GM12801 (cell line): ENCODE measurements around the gene ZDHHC18.

Experiments
- TF ChIP-seq, protein P1 (sequence below): IDR thresholded peaks from one replicate; pipeline ENCODE4 v1.5.1; 2011; ENCODE audit warnings: control low read depth; ENCODE audit not compliant: insufficient read length; ENCODE audit errors: extremely low read depth

ZDHHC18 gene

DNA sequence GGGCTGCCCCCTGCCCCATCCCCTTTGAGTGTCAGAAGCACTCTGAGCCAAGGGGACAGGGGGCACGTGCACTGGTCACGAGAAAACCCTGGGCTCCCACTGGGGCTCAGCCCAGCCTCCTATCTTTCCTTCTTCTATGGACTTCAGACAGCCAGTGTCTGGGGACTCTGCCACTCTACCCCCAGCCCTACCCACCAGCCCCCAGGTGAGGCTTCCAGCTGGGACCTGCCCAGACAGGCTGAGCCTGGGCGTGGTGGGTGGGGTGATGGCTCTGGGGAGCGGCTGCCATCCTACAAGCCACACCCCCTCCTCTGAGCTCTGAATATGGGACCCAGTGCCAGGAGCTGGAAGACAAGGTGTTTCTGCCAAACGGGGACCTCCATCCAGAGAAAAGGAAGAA lies 28.4 kb downstream of the ZDHHC18 start:
- TF ChIP-seq, protein P1, sequence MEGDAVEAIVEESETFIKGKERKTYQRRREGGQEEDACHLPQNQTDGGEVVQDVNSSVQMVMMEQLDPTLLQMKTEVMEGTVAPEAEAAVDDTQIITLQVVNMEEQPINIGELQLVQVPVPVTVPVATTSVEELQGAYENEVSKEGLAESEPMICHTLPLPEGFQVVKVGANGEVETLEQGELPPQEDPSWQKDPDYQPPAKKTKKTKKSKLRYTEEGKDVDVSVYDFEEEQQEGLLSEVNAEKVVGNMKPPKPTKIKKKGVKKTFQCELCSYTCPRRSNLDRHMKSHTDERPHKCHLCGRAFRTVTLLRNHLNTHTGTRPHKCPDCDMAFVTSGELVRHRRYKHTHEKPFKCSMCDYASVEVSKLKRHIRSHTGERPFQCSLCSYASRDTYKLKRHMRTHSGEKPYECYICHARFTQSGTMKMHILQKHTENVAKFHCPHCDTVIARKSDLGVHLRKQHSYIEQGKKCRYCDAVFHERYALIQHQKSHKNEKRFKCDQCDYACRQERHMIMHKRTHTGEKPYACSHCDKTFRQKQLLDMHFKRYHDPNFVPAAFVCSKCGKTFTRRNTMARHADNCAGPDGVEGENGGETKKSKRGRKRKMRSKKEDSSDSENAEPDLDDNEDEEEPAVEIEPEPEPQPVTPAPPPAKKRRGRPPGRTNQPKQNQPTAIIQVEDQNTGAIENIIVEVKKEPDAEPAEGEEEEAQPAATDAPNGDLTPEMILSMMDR: no peak

DNA sequence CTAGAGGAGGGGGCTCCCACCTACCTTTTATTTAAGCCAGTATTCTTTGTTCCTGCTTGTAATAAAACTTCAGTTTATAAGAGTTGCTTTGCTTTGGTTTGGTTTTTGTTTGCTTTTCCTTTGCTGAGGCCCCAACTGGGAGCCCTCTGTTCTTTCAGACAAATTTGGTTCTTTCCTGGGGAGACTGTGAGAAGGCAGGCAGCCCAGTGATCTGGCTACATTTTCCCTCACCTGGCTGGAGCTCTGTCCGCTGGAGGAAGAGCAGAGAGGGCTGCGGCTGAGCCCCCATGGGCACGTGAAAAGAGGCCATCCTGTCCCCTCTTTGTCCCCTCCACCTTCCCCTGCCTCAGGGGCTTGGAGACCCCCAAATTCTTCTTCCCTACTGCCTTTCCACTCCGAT lies 29.1 kb downstream of the ZDHHC18 start:
- TF ChIP-seq, protein P1: no peak

DNA sequence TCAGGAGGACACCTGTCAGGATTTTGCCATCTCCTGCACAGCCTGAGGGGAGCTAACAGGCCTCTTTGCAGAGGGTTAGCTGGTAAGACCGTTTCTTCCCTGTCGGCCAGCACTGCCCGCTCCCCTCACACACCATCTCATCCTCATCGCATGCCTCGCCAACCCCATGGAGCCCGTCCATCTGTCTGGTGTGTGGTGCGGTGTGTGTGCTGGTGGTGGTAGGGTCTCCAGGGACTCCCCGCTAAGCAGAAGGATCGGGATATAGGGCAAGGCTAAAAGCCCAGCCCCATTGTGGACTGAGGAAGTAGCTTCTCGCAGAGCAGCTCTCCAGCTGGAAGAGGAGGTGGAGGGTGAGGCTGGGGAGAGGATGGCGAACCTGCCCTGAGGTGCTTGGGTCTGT lies 29.7 kb downstream of the ZDHHC18 start:
- TF ChIP-seq, protein P1: no peak

DNA sequence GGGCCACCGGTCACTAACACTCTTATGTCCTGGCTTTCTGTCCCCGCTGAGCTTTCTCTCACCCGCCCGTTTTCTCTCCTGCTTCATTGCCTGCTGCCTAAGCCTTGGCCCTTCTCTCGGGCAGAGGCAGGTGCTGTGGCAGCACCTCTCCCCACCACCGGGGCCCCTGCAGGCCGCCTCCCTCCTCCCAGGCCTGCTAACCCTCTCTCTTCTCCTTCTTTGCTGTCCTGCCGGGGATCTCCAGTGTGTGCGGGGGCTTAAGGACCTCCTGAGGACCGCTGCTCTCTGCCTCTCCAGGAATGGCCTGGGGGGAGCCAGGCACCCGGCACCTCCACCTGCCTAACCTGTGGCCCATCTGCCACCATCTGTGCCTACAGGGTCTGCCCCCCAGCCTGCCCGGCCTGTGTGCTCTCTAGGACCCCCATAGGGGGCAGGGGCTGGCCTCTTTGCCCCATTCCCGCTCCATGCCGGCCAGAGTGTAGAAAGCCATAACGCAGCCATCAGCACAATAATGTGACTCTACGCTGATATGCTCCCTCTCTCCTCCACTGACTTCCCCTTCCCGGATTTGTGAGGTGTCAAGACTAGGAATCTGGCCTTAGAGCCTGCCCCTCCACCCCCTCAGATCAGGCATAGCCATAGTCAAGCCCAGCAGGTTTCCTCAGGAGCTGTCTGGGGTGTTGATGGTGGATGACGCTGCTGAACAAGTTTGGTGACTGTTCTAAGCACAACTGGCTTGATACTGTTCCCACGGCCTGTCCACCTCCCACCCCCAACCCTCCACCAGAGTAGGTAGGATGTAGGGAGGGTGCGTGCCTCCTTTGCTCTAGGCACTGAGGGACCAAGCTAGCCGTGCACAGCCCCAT lies 30.3 kb downstream of the ZDHHC18 start:
- TF ChIP-seq, protein P1: no peak

DNA sequence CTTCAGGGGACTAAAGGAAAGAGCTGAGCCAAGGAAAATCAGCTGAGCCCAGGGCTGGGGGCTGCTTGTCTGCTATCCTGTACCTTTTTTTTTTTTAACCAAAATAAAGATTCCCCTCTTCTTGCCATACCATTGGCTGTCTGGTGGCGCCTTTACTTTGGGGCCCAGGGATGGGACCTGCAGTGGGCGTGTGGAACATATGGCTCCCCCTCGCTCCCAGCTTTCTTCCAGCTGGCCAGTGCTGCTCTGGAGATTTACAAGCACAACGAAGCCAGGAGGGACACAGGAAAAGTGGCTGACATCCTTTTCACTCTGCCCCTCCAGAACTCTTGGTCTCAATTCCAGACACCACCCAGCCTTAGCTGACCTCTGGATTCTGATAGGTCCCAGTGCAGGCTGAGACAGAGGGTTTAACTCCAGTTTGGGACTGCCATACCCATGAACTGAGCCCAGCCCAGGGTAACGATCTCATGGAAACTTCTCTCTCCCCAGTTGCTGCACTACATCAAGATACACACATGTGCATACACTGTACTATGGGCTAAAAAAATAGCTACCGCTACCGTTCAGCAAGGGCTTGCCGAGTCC lies 31.1 kb downstream of the ZDHHC18 start:
- TF ChIP-seq, protein P1: no peak

DNA sequence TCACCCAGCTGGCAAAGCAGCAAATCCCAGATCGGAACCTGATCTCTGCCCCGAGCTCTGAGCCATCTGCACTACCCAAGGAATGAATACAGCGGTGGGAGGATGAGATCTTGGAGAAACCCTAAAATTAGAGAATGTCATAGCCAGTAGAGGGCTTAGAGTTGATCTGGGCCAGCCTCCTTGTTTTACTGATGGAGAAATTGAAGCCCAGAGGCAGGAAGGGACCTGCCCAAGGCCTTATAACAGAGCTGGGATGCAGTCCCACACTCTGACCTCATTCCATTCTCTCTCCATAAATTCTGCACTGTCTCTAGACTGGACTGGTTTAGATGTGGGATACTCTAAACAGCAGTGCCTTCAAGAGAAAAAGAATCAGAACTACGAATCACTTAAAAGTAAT lies 31.7 kb downstream of the ZDHHC18 start:
- TF ChIP-seq, protein P1: no peak

DNA sequence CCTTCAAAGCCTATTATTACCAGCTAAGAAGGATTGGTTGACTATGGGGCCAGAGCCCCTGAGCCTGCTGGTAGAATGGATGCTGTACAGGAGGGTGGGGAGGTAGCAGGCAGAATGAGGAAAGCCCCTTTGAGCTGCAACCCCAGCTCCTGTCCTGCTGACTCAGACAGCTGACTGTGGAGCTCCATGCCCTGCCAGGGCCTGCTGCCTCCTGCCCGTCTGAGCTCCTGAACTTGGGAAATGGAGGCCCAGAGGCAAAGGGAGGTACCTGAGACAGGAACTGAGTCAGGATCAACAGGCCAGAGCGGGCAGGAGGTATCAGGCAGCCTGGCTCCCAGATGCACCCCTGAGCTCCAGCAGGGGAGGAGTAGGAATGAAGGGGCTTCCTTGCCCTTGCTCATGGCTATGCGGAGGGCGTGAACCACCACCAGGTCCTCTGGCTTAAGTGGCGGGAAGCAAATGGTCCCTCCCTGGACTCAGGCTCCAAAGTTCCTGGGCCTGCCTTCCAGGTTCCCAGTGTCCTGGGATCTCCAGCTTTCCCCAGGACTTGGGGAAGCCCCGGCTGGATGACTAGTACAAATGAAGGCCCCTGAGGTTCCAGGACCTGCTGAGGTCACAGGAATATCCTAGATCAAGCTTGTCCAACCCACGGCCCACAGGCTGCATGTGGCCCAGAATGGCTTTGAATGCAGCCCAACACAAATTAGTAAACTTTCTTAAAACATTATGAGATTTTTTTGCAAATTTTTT lies 32.6 kb downstream of the ZDHHC18 start:
- TF ChIP-seq, protein P1: no peak
